Activated CD4-positive, alpha-beta T cell treated with anti-CD3 and anti-CD28 coated beads, Interleukin-2, amount 50 U/mL, for 24 hours (primary cell): ENCODE results near the gene TANGO6.
"Not testable (repeated sequence)": the region's sequence is repeated elsewhere in the genome, so short reads cannot be mapped to it uniquely, and the experiment has no call there.

Experiments used
- DNase-seq, 2 donors: peaks; one replicate each; pipeline ENCODE4 v3.0.0-alpha.2; 2020; ENCODE audit warnings: low read depth in 1 of 2, low spot score in 1 of 2

TANGO6 gene

DNA sequence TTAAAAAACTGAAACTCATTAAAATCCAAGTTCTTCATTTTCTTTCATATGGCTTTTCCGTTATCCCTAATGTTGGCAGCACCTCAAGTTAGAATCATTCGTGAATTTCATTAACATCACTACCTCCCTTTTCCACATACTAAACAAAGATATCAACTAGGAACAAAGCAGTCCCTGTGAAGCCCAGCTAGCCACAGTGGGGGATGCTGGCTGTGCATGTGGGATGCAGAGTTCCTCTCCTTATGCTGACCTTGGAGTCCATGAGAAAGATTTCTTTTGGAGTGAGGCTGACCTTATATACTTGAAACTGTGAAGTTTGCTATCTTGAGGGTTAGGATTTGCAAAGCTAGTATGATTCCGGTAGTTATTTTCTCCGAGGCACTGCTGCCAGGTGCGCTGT, 117.6 kb downstream of the TANGO6 start:
- DNase-seq: no peak

DNA sequence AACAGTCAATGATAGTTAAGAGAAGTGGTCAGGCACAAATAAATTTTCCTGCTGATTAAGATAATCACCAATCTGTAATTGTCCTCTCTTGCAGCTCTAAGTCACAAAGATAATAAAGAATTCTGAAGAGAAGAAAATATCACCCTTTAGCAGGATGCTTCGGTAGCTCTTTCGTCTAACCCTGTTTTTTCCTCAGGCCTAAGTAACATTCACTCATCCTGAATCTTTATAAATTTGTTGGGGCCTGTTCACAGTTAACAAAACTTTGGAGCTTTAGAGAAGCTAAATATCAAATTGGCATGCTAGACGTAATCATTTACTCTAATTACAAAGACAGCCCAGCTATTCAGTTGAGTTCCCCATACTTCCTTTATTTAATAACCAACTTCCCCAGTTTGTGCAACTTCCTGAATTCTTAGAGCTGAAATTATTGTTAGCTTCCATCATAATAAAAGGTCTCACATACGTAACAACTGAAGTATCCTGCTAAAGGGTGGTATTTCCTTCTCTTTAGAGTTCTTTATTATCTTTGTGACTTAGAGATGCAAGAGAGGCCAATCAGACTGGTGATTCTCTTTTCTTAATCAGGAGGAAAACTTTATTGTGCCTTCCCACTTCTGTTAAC, 118.6 kb downstream of the TANGO6 start:
- DNase-seq: no peak

DNA sequence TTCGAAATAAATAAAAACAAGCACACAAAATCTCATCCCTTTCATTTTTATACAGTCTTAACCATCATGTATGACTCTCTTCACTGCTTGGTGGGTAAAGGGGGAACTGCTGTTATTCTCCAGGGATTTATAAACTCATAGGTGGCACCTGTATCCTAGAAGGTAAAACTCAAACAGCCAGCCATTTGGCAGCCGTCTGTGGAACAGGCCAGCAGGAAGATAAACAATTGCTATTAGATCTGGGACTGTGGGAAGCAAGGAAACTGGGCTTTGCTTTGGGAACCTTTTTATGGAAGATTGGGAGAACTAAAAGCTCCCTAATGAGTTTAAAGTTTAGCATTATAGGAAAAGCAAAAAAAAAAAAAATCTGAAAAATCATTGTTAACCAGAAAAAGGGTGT, 126.0 kb downstream of the TANGO6 start:
- DNase-seq: no peak

DNA sequence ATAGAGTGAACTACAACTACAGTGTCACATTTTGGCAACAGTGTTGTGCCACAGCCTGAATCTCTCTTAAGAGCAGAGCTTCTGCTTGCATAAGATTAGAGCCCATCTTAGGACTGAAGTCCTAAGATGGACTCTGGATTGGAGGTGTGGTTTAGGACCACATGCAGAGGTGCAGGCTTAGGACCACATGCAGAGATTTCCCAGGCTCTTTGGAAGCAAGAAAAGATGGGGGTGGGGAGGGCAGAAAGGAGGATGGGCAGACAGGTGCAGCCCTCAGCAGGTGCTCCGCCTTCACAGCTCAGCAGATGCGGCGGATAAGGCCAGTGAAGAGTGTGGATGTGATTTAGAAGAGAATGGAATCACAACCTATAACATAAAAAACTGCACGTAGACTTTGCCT, 128.7 kb downstream of the TANGO6 start:
- no peak for DNase-seq

DNA sequence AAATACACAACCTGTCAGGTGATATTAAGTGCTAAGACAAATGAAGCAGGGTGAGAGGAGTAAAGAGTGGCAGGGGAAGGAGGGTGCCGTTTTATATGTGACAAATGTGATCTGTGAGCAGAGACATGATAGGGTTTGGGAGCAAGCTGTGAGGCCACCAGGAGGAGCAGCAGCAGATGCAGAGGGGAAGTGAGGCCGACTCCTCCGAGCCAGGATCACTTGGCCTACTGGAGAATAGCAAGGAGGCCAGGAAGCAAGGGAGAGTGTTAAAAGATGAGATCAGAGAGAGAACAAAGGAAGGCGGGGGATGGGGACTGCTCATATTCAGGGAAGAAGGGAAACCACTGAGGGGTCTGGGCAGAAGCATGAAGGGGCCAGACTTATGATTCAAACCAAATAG, 129.4 kb downstream of the TANGO6 start:
- no peak for DNase-seq

DNA sequence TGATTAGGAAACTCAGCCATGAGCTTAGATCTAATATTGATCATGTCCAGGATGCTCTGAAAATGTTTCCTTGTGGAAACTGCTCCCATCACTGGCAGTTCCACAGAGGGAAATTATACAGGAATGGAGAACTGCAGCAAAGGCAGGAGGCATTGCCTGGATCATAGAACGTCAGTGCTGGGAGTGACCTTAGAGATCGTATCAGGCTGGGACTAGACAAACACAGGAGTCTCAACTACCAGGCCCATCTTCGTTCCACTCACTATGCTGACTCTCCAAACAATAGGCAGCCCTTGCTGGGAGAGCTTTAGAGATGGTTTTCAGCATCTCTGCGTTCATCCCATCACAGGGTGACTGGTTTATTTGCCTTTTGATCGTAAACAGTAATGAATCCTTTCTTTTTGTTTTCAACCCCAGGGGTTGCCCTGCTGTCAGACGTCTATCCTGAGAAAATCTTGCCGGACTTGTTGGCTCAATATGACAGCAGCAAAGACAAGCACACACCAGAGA, 130.3 kb downstream of the TANGO6 start:
- no peak for DNase-seq

DNA sequence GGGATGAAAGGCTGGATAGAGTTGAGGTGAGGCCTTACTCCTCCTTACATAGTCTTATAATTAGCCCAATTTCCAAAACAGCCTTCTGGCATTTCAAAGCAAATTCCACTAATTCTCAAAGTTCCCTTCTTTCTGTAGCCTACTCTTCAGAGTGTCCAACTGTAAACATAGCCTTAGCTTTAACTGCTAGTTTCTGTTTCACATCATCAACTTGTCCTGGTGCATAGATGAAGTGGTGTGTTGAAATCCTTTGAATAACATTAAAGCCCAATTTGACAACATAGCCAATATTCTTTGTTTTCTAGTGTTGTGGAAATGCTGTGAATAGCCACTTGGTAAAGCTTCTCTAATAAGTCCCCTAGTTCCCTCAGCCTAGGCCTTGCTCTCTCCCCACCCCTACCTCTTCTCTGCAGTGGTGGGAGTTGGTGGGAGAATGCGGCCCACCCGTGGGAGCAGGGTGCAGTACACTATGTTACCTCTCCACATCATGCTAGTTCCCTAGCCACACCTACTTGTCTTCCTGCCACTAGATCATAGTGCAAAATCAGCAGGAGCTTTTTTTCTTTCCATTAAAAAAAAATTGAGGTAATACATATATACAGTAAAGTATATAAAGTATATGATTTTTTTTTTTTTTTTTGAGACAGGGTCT, 135.1 kb downstream of the TANGO6 start:
- no peak for DNase-seq

DNA sequence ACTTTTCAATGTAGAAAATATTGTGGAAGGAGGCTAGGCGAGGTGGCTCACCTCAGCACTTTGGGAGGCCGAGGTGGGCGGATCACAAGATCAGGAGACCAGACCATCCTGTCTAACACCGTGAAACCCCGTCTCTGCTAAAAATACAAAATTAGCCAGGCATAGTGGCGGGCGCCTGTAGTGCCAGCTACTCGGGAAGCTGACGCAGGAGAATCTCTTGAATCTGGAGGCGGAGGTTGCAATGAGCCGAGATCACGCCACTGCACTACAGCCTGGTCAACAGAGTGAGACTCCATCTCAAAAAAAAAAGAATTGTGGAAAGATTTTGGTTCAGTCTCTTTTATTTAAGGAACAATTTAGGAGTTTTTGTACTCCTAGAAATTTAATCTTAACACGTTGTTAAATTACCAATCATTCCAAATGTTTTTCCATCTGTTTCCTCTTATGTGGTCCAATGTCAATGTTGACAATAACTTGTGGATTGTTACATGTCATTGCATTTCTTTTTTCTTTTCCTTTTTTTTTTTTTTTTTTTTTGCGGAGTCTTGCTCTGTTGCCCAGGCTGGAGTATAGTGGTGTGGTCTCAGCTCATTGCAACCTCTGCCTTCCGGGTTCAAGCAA, 137.5 kb downstream of the TANGO6 start:
- no peak for DNase-seq

DNA sequence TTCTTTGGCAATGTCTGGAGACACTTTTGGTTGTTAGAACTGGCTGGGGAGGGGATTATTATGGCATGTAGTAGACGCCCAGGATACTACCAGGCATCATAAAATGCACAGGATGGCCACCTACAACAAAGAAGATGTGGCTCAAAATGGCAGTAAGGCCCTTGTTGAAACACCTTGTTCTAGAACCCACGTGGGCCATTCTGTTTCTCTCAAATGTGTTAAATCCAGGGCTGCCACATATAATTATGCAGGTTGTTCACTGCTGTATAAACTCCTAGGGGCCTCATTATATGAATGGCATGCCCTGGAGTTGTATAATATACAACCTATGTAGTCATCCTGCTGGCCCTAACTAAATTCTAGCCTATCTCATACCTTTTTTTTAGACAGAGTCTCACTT, 138.6 kb downstream of the TANGO6 start:
- DNase-seq: no peak

DNA sequence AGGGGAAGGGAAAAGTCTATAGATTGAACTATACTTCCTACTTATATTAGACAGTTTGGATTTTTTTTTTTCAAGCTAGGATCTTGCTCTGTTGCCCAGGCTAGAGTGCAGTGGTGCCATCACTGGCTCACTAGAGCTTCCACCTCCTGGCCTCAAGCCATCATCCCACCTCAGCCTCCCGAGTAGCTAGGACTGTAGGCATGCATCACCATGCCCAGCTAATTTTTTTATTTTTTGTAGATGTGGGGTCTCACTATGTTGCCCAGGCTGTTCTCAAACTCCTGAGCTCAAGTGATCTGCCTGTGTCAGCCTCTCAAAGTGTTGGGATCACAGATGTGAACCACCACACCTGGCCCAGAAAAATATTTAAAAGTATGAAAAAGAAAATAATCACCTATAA, 141.1 kb downstream of the TANGO6 start:
- DNase-seq: no peak

DNA sequence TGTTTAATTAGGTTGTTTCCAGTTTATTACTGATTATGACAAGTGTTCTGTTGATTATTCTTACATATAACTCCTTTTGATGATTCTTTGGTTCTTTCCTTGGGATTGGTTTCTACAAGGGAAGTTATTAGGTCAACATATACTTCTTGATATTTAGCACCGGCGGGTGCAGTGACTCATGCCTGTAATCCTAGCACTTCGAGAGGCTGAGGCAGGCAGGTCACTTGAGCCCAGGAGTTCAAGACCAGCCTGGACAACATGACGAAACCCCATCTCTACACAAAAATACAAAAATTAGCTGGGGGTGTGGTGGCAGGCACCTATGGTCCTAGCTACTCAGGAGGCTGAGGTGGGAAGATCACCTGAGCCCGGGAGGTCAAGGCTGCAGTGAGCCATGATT, 141.9 kb downstream of the TANGO6 start:
- DNase-seq: no peak

DNA sequence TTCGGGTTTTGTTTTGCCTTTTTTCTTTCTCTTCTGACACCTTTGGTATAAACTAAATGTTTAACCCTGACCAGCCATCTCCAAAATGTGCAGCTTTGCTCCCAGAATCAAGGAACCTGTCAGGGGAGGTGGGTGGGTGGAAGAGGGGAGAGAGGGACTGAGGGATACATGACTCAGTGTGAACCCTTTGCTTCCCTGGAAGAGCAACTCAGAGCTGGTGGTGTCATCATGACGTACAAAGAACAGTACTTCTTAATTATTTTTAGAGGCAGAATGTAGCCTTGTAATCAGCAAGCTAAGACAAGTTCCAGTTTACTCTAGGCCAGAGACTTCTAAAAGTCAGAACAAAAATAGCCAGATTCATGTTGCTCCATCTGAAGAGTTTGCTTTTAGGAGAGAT, 142.5 kb downstream of the TANGO6 start:
- DNase-seq: no peak

DNA sequence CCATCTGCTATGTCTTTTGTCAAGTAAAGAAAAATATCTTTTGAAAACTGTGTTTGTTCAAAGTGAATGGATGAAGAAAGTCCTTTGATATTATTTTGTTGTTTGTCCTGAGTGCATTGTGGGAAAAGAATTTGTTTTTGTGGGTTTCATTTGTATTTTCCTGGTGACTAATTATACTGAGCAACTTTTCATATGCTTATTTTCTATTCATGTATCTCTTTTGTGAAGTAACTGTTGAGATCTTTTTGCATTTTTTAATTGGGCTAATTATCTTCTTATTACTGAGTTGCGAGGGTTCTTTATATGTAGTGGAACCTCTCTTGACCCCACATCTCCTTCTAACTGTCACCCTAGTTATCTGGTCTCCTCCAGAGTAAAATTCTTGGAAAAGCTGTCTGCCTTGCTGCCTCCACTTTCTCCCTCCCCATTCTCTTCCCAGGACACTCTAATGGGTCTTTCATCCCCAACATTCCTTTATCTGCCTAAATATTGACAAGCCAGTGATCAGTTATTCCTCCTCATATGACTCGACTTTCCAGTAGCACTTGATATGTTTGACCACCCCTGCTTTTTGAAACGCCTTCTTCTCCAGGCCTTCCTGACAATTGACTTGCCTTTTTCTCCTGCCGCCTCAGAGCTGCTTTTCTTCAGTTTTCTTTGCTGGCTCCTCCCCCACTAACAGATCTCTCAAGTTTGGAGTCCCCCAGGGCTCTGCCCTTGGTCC, 144.6 kb downstream of the TANGO6 start:
- DNase-seq: no peak

DNA sequence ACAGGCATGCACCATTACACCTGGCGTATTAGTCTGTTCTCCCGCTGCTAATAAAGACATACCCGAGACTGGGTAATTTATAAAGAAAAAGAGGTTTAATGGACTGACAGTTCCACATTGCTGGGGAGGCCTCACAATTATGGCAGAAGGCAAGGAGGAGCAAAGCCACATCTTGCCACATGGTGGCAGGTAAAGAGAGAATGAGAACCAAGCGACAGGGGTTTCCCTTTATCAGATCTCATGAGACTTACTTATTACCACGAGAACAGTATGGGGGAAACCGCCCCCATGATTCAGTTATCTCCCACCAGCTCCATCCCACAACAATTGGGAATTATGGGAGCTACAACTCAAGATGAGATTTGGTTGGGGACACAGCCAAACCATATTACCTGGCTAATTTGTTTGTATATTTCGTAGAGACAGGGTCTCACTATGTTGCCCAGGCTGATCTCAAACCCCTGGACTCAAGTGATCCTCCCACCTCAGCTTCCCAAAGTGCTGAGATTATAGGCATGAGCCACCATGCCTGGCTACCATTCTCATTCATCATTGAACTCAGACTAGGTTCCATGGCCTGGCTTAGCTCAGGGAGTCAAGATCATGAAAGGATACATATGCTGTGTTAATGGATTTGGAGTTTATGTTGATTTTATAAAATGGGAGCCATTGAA, 147.0 kb downstream of the TANGO6 start:
- DNase-seq: not testable (repeated sequence)

DNA sequence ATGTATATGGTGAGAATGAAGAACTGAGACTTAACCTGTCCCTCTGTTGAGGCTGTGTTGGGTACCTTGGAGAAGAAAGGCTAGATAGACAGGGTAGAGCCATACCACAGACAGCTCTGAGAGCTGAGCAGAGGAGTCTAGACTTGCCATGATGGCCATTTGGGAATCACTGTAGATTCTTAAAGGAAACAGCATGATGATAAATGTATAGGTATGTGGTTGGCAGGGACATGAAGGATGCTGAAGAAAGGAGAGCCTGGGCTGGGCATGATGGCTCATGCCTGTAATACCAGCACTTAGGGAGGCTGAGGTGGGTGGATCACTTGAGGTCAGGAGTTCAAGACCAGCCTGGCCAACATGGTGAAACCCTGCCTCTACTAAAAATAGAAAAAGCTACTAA, 147.7 kb downstream of the TANGO6 start:
- DNase-seq: no peak

DNA sequence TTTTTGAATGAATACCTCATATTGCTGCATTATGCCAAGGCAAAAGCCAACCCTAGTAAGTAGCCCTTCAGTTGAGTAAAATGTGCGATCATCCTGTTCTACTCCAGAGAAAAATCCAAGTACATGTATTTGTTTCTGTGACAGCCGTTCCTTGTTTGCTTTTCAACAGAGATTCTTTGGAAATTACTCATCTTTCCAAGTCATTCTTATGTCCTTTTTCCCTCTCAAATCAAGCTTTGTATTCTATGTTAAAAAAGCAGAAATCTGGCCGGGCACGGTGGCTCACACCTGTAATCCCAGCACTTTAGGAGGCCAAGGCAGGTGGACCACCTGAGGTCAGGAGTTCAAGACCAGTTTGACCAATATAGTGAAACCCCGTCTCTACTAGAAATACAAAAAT, 149.2 kb downstream of the TANGO6 start:
- DNase-seq: no peak

DNA sequence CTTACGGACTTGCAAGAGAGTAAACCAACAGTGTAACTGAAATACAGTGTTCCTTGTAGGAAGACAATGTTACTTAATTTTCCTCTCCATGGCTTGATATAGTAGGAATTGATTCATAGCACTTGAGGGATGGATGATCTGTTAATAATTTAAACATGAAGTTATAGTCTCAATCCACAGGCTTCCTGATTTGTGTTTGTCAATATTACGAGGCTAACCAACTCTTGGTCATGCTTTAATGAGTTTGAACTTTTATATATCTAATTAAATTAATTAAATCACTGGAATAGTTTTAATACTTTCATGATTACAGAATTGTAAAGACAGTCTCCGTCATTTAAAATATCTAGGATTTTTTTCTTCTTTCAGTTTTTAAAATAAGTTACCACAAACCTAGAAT, 150.1 kb downstream of the TANGO6 start:
- DNase-seq: no peak

DNA sequence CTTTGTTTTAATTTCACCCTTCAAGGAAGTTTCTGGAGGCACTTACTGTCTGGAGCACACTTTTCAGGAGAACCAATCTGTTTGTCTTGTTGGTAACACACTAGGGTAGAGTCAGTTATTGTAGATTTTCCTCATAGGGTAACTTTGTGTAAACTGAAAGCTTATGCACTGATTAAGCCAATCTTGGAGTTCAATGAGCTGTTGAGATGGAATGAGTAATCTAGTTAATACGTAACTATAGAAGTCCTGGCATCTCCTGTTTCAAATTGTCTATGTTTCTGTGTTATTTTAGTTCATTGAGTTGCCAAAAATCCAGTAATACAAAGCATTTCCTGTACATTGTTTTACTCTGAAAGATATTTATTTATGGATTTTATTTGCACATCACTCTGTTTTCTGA, 150.6 kb downstream of the TANGO6 start:
- no peak for DNase-seq

DNA sequence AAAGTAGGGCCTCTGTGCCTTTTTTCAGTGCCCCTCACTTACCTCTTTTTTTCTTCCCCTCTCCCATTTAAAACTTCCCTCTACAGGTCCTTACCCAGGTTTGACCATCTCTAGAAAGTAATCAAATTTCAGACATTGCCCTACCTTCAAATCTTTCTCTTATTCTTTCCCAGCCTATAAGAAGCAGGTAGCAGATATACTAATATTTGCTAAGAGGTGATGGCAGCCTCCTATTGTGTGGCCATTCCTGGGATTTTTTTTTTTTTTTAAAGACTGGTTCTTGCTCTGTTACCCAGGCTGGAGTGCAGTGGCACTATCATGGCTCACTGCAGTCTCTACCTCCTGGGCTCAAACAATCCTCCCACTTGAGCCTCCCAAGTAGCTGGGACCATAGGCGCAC, 151.0 kb downstream of the TANGO6 start:
- no peak for DNase-seq

DNA sequence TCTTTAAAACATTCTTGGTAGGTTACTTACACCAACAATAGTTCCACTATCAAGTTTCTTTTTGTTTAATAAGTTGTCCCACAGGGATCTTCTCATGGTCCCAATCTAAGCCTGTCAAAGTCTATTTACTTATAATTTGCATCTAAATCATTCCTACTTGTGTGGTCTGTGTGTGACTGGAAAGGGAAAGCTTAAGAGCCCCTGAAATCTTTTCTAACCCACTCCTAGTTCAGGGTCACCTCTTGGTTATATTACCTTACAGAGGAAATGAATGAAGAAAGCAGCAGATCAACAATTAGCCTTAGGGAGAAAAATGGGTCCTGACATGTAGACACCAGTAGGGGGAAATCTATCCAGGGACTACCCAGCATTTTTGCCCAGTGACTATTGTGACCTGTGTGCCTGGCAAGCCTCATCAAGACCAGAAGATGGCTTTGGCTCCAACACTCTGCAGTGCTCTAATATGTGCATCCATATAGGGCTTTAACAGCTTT, 151.7 kb downstream of the TANGO6 start:
- no peak for DNase-seq

DNA sequence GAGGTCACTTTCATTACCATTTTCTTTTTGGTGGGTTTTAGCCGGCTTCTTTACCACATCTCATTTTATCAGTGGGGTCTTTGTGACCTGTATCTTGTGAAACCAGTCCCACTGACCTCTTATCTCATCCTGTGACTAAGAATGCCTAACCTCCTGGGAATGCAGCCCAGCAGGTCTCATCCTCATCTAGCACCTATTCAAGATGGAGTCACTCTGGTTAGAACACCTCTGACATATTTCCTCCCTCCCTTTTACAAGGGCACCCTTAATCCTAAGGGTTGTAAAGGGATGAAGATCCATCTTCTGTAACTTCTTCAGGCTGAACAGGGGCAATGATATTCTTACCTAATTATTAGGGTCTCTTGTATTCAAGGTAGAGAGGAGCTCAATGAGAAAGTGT, 154.2 kb downstream of the TANGO6 start:
- DNase-seq: no peak
